ENCODE data around the gene COX8A.
"Not testable (repeated sequence)": the region's sequence is repeated elsewhere in the genome, so short reads cannot be mapped to it uniquely, and the experiment has no call there.

COX8A gene

GRCh38 chr11:63970902-63971301 is 3.5 kb upstream of the COX8A start:
- FAIRE-seq, result no peak

- FAIRE-seq, result not testable (repeated sequence)
Observed at GRCh38 chr11:63973912-63974258, 535 bp upstream of the COX8A start.

GRCh38 chr11:63978551-63979239 is 4.3 kb downstream of the COX8A start:
- FAIRE-seq, result no peak

GRCh38 chr11:63979426-63979825 is 5.0 kb downstream of the COX8A start:
- no peak for FAIRE-seq

- no peak for FAIRE-seq
Observed at GRCh38 chr11:63985812-63986155, 11.4 kb downstream of the COX8A start.

- FAIRE-seq, result peak; percentile 18
Observed at GRCh38 chr11:63986156-63986931, 11.9 kb downstream of the COX8A start, which contains the start of gene OTUB1. OTUB1 (plus strand) TSS chr11:63986438; CDS start chr11:63986457, 19 bp downstream.

- no peak for FAIRE-seq
Observed at GRCh38 chr11:63986932-63987513, 12.6 kb downstream of the COX8A start.

- no peak for FAIRE-seq
Observed at GRCh38 chr11:63991558-63991957, 17.1 kb downstream of the COX8A start.

GRCh38 chr11:63993100-63993499 is 18.7 kb downstream of the COX8A start:
- FAIRE-seq, result no peak

- FAIRE-seq, result no peak
Observed at GRCh38 chr11:63993993-63994392, 19.6 kb downstream of the COX8A start.

GRCh38 chr11:63996512-63996911 is 22.1 kb downstream of the COX8A start:
- no peak for FAIRE-seq

- FAIRE-seq, result no peak
Observed at GRCh38 chr11:63997104-63997700, 22.8 kb downstream of the COX8A start.

GRCh38 chr11:63997801-63998337 is 23.4 kb downstream of the COX8A start:
- FAIRE-seq, result no peak

GRCh38 chr11:63998558-63999348 is 24.3 kb downstream of the COX8A start:
- FAIRE-seq, result no peak

- no peak for FAIRE-seq
Observed at GRCh38 chr11:63999349-64000025, 25.1 kb downstream of the COX8A start.

GRCh38 chr11:64000026-64000739 is 25.8 kb downstream of the COX8A start:
- FAIRE-seq, result no peak

GRCh38 chr11:64000740-64001483 is 26.5 kb downstream of the COX8A start:
- FAIRE-seq, result no peak

- FAIRE-seq, result no peak
Observed at GRCh38 chr11:64001484-64002420, 27.3 kb downstream of the COX8A start.
